HepG2 (cell line): ENCODE results near the gene CDC42EP4. TPM values are rescaled to one million over a fixed set of nuclear protein-coding genes. Genes with fewer than 3 reads are reported as not detected.
A peak's percentile ranks its signal among the peaks of the same experiment; 100 is the strongest.

Source experiments
- ARHGAP35 ChIP-seq: sonication (generic); formaldehyde crosslinking; IDR thresholded peaks from 2 replicates; pipeline ENCODE4 v1.9.0; 2022; ENCODE audit warnings: mild to moderate bottlenecking, inconsistent platforms, moderate library complexity, missing genetic modification reagents, borderline replicate concordance
- FOXP1 ChIP-seq, 2 experiments: fragments of 450-650 bp in 1 of 2; IDR thresholded peaks; 2 replicates each; pipeline ENCODE4 v1.6.1; 2017 to 2018; ENCODE audit warnings: antibody characterized with exemption in 1 of 2
- GPN1 ChIP-seq: sonication (generic); formaldehyde crosslinking; IDR thresholded peaks from 2 replicates; pipeline ENCODE4 v1.5.1; 2020; ENCODE audit warnings: missing genetic modification reagents, borderline replicate concordance
- GTF2F1 ChIP-seq: fragments of 150-350 bp; IDR thresholded peaks from 2 replicates; pipeline ENCODE4 v1.6.1; 2014; ENCODE audit warnings: low read length
- HES4 ChIP-seq: sonication (generic); formaldehyde crosslinking; IDR thresholded peaks from 2 replicates; pipeline ENCODE4 v1.9.0; 2021; ENCODE audit warnings: mild to moderate bottlenecking, missing genetic modification reagents, borderline replicate concordance
- KAT8 ChIP-seq: IDR thresholded peaks from 2 replicates; pipeline ENCODE4 v1.6.1; 2016; ENCODE audit warnings: missing genetic modification reagents, missing compliant biosample characterization
- KDM5A ChIP-seq: fragments of 200-600 bp; sonication (generic); IDR thresholded peaks from 2 replicates; pipeline ENCODE4 v1.7.0; 2018; ENCODE audit warnings: antibody characterized with exemption, mild to moderate bottlenecking, low read length, borderline replicate concordance
- NFKBIZ ChIP-seq: IDR thresholded peaks from 2 replicates; pipeline ENCODE4 v1.6.1; 2018; ENCODE audit warnings: missing genetic modification reagents, missing compliant biosample characterization
- REPIN1 ChIP-seq: sonication (generic); formaldehyde crosslinking; IDR thresholded peaks from 2 replicates; pipeline ENCODE4 v1.8.0; 2022; ENCODE audit warnings: missing genetic modification reagents, low read depth, mild to moderate bottlenecking, borderline replicate concordance
- RXRB ChIP-seq: IDR thresholded peaks from 2 replicates; pipeline ENCODE4 v1.6.1; 2016; ENCODE audit warnings: borderline replicate concordance, missing genetic modification reagents, missing compliant biosample characterization
- SMC3 ChIP-seq: IDR thresholded peaks from 2 replicates; pipeline ENCODE4 v1.6.1; 2011; ENCODE audit warnings: low read length, improper control_type of control experiment
- TCF12 ChIP-seq, 2 experiments: fragments of 450-650 bp in 1 of 2; sonication (generic) in 1 of 2; formaldehyde crosslinking in 1 of 2; IDR thresholded peaks; 2 replicates each; pipeline versions ENCODE4 v1.6.1 to v1.8.0; 2017 to 2022; ENCODE audit warnings: antibody characterized with exemption in 1 of 2, mild to moderate bottlenecking in 1 of 2, missing genetic modification reagents in 1 of 2, moderate library complexity in 1 of 2
- ZFP62 ChIP-seq: sonication (generic); formaldehyde crosslinking; IDR thresholded peaks from 2 replicates; pipeline ENCODE4 v1.4.0; 2020; ENCODE audit warnings: missing genetic modification reagents
- ZNF264 ChIP-seq: sonication (generic); formaldehyde crosslinking; IDR thresholded peaks from 2 replicates; pipeline ENCODE4 v1.4.0; 2020; ENCODE audit warnings: missing genetic modification reagents
- ZNF333 ChIP-seq: sonication (generic); formaldehyde crosslinking; IDR thresholded peaks from 2 replicates; pipeline ENCODE4 v1.4.0; 2020; ENCODE audit warnings: mild to moderate bottlenecking, missing genetic modification reagents, borderline replicate concordance
- ZNF546 ChIP-seq: sonication (generic); formaldehyde crosslinking; conservative IDR thresholded peaks from 2 replicates; pipeline ENCODE4 v1.8.1; 2023; ENCODE audit warnings: mild to moderate bottlenecking, missing genetic modification reagents
- ZNF619 ChIP-seq: sonication (generic); formaldehyde crosslinking; IDR thresholded peaks from 2 replicates; pipeline ENCODE4 v1.4.0; 2020; ENCODE audit warnings: mild to moderate bottlenecking, missing genetic modification reagents
- ZNF780A ChIP-seq: sonication (generic); formaldehyde crosslinking; IDR thresholded peaks from 2 replicates; pipeline ENCODE4 v1.8.0; 2022; ENCODE audit warnings: mild to moderate bottlenecking, missing genetic modification reagents, moderate library complexity
- polyA plus RNA-seq, 8 experiments: library from polyadenylated mRNA; depleted of rRNA in 3 of 8; stranded (reverse) in 7 of 8; unstranded in 1 of 8; fragments of >200 nt; fragmentation: Illumina TruSeq in 4 of 8; extraction: Trizol in 4 of 8; gene quantifications; 2 replicates each; pipeline versions ENCODE4 v1.2.1 to v1.2.3, GENCODE V29; 2011 to 2016; ENCODE audit warnings: low read depth in 4 of 8, missing spikeins in 1 of 8, mixed read lengths in 1 of 8; ENCODE audit not compliant: insufficient read depth in 1 of 8
- total RNA-seq, 5 experiments: library from RNA; depleted of rRNA; stranded (reverse); fragments of >200 nt; fragmentation: Illumina TruSeq; extraction: Trizol; gene quantifications; 2 replicates each; pipeline ENCODE4 v1.2.3, GENCODE V29; 2016; ENCODE audit warnings: low read depth in 1 of 5
- TF ChIP-seq, protein P1 (sequence below): IDR thresholded peaks from 2 replicates; pipeline ENCODE4 v1.6.1; 2016; ENCODE audit warnings: low read depth, borderline replicate concordance
- TF ChIP-seq, protein P2 (sequence below): fragments of 450-650 bp; IDR thresholded peaks from 2 replicates; pipeline ENCODE4 v1.6.1; 2017
- TF ChIP-seq, protein P3 (sequence below): sonication (generic); formaldehyde crosslinking; IDR thresholded peaks from 2 replicates; pipeline ENCODE4 v1.4.0; 2020; ENCODE audit warnings: missing genetic modification reagents
- TF ChIP-seq, protein P4 (sequence below): sonication (generic); formaldehyde crosslinking; IDR thresholded peaks from 2 replicates; pipeline ENCODE4 v1.5.1; 2020; ENCODE audit warnings: missing genetic modification reagents, mild to moderate bottlenecking, borderline replicate concordance

Gene CDC42EP4
- total and polyA plus RNA-seq, 2 of the 13 experiments (the other 11 are each of a cell fraction or from before 2014, with no cell fraction given), result 19.0 to 54.0 TPM

DNA sequence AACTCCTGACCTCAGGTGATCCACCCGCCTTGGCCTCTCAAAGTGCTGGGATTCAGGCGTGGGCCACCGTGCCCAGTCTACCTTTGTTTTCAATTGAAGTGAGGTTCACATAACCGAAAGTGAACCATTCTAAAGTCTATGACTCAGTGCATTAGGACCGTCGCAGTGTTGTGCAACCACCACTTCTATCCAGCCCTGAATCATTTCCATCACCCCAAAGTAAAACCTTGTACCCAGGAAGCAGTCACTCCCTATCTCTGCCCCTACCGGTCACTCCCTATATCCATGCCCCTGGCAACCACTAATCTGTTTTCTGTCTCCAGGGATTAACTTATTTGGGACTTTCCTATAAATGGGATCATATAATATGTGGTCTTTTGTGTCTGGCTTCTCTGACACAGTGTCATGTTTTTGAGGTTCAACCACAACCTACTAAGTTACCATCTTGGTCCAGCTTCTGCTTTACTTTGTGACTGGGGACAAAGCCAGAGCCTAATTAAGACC, 28.3 kb upstream of the CDC42EP4 start (continued):
- TF ChIP-seq RXRB, result 0 out of 2 replicates have a peak, but pooled peaks have one; percentile 33
- no peak for TF ChIP-seq ZNF546 (CRISPR knock-in tag)
- no peak for TF ChIP-seq ARHGAP35
- no peak for TF ChIP-seq ZNF780A (CRISPR knock-in tag)
- TF ChIP-seq, protein P1, sequence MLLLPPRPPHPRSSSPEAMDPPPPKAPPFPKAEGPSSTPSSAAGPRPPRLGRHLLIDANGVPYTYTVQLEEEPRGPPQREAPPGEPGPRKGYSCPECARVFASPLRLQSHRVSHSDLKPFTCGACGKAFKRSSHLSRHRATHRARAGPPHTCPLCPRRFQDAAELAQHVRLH (CRISPR knock-in tag), result no peak
- TF ChIP-seq NFKBIZ, result no peak
- TF ChIP-seq, protein P2, sequence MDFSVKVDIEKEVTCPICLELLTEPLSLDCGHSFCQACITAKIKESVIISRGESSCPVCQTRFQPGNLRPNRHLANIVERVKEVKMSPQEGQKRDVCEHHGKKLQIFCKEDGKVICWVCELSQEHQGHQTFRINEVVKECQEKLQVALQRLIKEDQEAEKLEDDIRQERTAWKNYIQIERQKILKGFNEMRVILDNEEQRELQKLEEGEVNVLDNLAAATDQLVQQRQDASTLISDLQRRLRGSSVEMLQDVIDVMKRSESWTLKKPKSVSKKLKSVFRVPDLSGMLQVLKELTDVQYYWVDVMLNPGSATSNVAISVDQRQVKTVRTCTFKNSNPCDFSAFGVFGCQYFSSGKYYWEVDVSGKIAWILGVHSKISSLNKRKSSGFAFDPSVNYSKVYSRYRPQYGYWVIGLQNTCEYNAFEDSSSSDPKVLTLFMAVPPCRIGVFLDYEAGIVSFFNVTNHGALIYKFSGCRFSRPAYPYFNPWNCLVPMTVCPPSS, result no peak
- no peak for TF ChIP-seq GPN1 (CRISPR knock-in tag)
- TF ChIP-seq KAT8 (CRISPR knock-in tag), result peak; percentile 33; the same call in 1 of the 2 replicates
- TF ChIP-seq HES4 (CRISPR knock-in tag), result no peak
- no peak for TF ChIP-seq KDM5A
- TF ChIP-seq ZFP62 (CRISPR knock-in tag), result no peak
- TF ChIP-seq GTF2F1, result no peak
- no peak for TF ChIP-seq SMC3
- TF ChIP-seq, protein P3, sequence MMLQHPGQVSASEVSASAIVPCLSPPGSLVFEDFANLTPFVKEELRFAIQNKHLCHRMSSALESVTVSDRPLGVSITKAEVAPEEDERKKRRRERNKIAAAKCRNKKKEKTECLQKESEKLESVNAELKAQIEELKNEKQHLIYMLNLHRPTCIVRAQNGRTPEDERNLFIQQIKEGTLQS (CRISPR knock-in tag), result 0 out of 2 replicates have a peak, but pooled peaks have one; percentile 34
- TF ChIP-seq ZNF619 (CRISPR knock-in tag), result no peak
- TF ChIP-seq ZNF264 (CRISPR knock-in tag), result no peak
- no peak for TF ChIP-seq FOXP1 (IDR thresholded peaks at IDR 0.05)
- TF ChIP-seq FOXP1 (CRISPR knock-in tag; IDR thresholded peaks at IDR 0.05), result no peak
- TF ChIP-seq ZNF333 (CRISPR knock-in tag), result no peak
- TF ChIP-seq, protein P4, sequence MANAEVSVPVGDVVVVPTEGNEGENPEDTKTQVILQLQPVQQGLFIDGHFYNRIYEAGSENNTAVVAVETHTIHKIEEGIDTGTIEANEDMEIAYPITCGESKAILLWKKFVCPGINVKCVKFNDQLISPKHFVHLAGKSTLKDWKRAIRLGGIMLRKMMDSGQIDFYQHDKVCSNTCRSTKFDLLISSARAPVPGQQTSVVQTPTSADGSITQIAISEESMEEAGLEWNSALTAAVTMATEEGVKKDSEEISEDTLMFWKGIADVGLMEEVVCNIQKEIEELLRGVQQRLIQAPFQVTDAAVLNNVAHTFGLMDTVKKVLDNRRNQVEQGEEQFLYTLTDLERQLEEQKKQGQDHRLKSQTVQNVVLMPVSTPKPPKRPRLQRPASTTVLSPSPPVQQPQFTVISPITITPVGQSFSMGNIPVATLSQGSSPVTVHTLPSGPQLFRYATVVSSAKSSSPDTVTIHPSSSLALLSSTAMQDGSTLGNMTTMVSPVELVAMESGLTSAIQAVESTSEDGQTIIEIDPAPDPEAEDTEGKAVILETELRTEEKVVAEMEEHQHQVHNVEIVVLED (CRISPR knock-in tag), result no peak
- TF ChIP-seq TCF12 (IDR thresholded peaks at IDR 0.05), result no peak
- no peak for TF ChIP-seq TCF12 (CRISPR knock-in tag; IDR thresholded peaks at IDR 0.05)
- no peak for TF ChIP-seq REPIN1 (CRISPR knock-in tag)
